NAMALWA (cell line): Measurements from ENCODE around the gene STK16.

ENCODE experiments used
- DNase-seq: peaks from one replicate; pipeline ENCODE4 v3.0.0-alpha.2; 2015; ENCODE audit warnings: low spot score

The STK16 gene

DNA sequence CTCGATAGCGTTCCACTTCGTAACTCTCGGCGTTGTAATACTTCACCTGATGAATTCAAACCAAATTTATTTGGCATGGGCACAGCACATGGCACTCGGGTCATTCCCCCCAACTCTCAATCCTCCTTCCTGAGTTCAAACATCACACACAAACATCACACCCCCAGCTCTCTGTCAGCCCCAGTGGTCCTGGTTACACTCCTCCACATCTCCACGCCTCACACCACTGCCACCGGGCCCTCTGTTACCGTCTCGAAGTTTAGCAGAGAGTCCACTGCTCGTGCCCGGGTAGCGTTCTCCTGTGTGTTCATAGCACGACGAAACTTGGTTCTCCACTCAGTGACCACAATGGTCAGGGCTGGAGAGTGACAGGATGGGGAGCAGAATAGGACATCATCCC, 31.1 kb upstream of the STK16 start:
- DNase-seq, result no peak

GRCh38 chr2:219214786-219215185, 30.5 kb upstream of the STK16 start:
- DNase-seq, result no peak

DNA sequence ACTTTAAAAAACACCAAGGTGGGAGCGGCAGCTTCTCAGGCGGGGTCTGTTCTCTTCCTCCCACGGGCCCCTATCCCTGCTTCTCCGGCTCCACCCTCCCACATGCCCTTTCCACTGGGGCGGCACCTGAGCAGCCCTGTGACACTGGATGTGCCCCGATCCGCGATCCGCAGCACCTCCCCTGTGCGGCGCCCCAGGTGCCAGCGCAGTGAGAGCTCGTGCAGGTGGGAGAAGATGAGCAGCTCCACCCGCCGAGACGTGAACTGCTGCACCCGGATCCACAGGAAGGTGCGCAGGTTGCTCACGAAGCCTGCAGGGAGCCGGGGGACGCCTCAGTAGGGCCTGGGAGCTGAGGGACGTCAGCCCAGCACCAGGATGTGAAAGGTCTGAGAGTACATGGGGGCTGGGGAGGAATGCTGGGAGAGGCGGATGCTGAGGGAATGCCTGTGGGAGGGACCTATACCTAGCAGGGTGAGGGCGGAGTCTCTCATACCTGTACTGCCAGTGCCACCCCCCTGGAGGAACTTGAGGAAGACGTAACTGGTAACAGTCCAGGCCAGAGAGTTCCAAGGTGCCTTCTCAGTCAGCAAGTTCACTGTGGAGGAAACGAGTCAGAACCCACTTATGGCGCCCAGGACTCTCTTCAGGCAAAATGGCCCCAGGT, 29.3 kb upstream of the STK16 start:
- no peak for DNase-seq

DNA sequence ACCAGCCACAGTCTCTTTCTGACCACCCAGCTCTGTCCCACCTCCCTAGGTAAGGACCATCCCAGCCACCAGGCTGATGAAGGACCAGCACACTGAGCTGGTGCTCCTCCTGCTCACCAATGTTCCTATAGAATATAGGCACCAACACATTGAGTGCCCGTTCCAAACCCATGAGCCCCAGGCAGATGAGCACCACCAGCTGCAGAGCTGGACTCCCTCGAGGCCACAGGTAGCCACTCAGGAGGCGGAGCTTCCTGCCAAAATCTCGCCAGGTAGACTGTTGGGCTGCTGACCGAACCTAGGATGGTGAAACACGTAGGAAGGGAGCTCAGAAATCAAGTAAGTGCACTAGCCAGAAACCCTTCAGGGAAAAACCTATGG, 28.8 kb upstream of the STK16 start:
- no peak for DNase-seq

- no peak for DNase-seq
Observed at GRCh38 chr2:219218217-219218731, 27.0 kb upstream of the STK16 start.

GRCh38 chr2:219218732-219219701, 26.3 kb upstream of the STK16 start, which contains the start of gene ABCB6:
Gene ABCB6 (minus strand): TSS chr2:219218958. CDS start chr2:219218673, 285 bp downstream.
- peak; percentile 90 for DNase-seq

DNA sequence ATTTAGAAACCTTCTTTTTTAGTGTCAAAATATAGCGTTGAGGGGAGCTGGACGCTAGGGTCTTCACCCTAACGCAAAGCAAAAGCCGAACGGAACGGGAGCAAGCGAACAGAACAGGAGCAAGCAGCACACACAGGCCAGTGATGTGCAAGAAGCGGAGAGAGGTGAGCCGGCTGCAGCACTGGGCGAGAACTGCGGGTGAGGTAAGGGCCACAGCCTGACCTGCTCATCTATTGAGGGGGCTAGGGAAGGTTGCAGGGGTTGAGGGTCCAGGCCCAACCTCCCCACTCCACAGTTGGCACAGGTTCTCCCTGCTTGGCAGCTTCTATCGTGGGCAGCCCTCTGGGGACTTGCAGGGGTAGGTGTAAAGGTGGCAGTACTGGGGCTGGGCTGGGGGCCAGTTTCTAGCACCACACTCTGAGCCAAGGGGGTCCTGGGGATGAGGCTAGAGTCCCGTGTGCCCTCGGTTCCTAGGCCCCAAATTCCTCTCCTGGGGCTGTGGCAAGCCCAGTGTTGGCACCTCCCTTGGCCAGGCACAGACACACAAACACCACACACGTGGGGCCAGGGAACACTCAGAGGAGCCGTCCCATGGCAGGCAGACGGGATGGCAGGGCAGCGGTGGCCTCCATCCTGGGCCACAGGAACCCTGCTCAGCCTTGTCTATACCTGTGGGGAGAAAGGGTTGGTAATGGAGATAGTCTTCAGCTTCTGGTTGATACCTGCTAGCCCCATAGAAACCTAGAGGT, 25.3 kb upstream of the STK16 start:
- no peak for DNase-seq

DNA sequence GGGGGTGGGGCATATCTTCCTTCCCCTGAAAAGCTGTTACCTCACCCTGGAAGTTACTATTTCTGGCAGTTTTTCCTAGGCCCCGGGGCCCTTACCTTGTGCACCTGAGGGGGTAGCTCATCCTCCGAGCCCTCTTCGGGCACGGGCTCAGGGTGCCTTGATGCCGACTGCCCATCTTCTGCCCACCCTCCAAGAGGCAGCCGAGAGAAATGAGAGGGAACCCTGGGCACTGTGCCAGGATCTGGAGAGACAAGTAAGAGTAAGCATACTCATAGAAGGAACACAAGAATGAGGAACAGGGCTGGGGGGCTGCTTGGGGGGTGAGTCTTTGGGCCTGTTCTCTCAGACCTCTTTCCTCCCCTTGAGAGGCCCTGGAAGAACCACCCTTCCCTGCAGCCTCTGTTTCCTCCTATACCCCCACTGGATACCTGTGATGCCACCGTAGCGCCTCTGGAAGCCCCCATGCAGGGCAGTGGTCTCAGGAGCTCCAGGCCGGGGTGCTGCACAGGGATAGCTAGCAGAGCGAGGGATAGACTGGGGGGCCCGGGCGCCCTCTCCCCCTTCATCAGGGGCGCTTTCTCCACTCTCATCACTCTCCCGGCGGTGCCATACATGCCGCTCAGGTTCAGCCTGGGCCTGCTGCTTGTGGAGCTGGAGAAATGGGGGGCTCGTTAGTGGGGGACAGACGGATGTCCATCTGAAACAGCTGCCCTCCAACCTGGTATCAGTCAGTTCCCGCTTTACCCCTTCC, 24.5 kb upstream of the STK16 start:
- no peak for DNase-seq

DNA sequence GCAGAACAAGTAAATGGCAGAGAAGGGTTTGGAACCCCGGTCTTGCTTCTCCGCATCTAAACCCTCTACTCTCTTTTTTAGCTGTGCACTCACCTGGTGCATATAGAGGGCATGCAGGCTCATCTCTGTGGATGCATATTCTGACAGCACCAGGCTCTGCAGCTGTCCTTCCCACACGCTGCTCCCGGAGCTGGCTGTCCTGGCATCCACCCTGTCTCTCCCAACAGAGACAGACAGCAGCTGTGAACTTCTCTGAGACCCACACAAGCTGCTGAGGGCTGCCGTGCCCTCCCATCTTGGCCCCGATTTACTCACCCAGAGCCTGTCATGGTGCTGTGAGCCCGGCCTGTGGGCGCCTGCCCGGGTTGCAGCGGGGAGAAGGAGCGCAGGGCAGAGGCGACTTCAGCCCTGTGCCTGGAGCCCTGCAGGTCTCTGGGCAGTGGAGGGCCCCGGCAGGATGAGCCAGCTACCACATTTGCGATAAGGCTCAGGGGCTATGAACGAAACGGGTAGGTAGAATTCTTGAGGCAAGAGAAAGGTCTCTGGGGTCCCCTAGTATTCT, 23.2 kb upstream of the STK16 start:
- DNase-seq, result no peak

DNA sequence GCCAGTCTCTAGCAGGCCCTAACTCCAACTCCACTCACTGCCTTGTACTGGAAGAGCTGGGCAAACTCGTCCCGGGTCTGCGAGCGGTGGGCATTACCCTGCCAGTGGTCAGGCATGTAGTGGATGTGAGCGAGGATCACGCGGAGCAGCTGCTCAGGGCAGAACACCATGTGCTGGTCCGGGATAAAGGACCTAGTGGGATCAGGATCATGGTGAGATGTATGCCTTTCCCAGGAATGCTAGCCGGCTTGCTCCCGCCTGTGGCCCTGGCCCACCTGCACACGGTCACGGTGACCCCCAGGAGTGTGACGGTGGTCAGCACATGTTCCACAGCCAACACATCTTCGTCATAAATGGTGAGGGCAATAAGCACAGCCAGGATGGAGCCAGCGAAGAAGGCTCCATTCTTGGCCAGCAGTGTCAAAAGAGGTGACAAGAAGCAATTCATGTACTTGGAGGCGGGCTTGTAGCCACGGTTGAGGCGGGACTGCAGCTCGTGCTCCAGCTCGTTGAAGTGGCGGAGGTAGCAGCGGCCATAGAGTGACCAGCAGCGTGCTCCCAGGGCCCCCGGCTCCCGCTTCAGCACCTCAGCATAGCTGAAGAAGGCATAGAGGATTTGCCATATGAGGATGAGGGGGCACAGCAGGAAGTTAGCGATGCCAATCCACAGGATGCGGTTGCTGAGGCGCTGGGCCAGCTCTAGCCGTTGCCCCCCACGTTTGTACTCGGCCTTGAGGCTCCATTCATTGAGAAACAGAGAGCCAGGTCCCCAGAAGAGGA, 21.3 kb upstream of the STK16 start:
- DNase-seq, result no peak

- no peak for DNase-seq
Observed at GRCh38 chr2:219225350-219225749, 19.9 kb upstream of the STK16 start.

DNA sequence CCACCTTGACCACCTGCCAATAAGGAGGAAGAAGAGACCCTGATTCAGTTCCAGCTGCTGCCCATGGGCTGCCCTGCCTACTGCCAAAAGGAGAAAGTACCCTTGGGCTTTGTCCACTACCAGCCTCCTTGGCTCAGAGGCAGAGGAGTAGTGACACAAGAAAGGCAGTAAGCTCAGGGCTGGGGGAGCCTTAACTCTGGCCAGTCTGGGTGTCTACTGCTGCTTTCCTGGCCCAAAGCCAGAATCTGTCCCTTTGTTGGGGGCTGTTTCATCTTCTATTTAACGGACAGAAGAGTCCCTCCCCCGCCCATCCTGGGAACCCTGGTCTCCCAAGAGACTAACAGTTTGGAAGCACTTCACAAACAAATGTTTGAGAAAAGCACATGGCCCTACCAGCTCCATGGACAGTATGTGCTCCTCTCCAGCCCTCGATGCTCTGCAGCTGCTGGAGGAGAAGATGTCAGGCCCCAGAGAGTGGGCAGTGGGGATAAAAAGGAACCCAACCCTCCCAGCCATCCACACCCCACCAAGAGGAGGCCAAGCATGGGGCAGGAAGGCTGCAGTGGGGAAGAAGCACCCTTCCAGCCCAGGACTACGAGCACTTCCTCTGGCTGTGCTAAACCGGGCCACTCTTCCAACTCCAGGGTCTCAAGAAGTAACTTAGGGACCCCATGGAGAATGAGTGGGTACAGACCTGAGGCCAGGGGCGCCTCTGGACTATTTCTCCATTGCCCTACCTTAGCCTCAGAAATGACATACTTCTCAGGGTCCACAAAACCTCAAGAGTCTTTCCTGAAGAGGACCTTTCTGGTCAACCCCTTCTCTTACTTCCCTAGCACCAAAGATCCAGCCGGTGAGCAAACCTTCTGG, 17.0 kb upstream of the STK16 start:
- DNase-seq, result peak; percentile 34

DNA sequence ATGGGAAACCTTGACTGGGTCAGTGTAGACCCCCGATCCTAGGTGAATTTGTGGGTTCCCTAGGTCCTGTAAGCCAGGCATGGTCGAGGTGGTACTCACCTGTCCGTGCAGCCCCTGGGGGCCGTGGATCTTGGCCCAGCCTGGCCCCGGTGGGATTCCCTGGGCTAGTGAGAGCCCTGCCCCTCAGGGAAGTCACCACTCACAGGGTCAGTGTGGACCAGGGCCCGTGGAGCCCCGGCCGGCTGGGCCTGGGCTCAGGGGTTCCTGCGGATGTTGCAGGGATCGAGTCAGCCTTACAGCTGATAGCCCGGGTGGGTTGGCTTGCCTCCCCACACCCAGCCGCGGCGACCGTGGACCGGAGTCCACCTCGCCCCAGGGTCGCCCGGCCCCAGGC, 16.4 kb upstream of the STK16 start:
- DNase-seq, result no peak

GRCh38 chr2:219229305-219230058, 15.8 kb upstream of the STK16 start, which contains the start of the genes ANKZF1 and ATG9A:
Gene ANKZF1 (plus strand): TSS chr2:219229806. CDS start chr2:219230258, 452 bp downstream.
Gene ATG9A (minus strand): TSS chr2:219229636. CDS start chr2:219228024, 1,612 bp downstream.
- DNase-seq, result peak; percentile 99

DNA sequence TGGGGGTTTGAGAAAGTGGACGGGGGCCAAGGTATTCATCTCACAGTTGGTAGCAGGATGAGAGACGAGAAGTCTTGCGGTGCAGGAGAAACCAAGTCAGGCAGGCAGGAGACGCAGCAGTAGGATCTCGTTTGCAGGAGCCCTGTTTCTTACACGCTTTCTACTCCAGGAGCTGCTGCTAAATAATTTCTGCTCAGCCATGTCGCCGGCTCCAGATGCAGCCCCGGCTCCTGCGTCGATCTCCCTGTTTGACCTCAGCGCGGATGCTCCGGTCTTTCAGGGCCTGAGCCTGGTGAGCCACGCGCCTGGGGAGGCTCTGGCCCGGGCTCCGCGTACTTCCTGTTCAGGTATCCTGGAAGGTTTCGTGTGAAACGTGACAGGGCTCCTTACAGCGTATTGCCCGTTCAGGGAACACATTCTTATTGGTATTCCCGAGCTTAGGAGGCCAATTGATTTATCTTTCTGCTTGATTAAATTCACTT, 15.2 kb upstream of the STK16 start:
- peak; percentile 65 for DNase-seq

GRCh38 chr2:219234331-219234730, 10.9 kb upstream of the STK16 start:
- DNase-seq, result no peak

DNA sequence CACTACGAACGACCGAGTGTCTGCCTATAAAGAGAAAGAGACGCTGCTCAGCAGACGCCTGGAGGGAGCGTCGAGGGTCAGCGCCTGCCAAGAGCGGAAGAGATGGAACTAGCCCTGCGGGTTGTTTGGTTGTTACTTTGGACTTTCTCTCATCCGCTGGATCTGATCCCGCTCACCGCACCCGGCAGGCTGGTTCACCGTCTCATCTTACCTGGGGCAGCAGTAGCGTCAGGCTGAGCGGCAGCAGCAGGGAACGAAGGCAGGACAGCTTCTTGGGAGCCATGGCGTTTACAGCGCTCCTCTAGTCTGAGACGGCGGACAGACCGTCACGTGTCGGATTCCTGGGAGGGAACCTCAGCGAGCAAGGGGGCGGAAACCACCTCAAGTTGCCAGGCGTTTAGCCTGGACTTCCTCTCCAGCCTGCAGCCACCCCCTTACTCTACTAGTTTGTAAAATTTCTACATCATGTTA, 2.0 kb upstream of the STK16 start:
- no peak for DNase-seq

GRCh38 chr2:219244789-219245147, 511 bp upstream of the STK16 start:
- DNase-seq, result no peak
